Measurements from ENCODE around the gene CSNK1D. TPM values are rescaled to one million over a fixed set of nuclear protein-coding genes. Genes with fewer than 3 reads are reported as not detected.

CSNK1D gene
- total RNA-seq, 6 experiments from 2014 or later = 116 to 128 (median 118) TPM

- H3K36me3 Mint-ChIP-seq (ENCODE audit: low read depth) = no peaks in the 10 kb centered on the region
- no peak for DNase-seq
- no peak overlapping the region for H3K27ac Mint-ChIP-seq
These were observed 31.6 kb upstream of the CSNK1D start for GRCh38 chr17:82304826-82305726.

GRCh38 chr17:82303944-82304808 is 30.7 kb upstream of the CSNK1D start:
- Mint-ChIP-seq H3K27ac (no peak overlapping the region), H3K36me3 (ENCODE audit: low read depth) (no peaks in the 10 kb centered on the region), H3K9me3 (no peaks in the 10 kb centered on the region), H3K4me3 (no peak overlapping the region), H3K27me3 (ENCODE audit: insufficient read depth) (peaks cover 7% of the 10 kb centered on the region), H3K4me1 (ENCODE audit: low read depth) (peaks cover 4% of the 10 kb centered on the region)
- TF ChIP-seq CTCF (IDR thresholded peaks at IDR 0.05) = no peak
- DNase-seq = no peak

More at GRCh38 chr17:82304826-82305726, 31.6 kb upstream of the CSNK1D start:
- Mint-ChIP-seq H3K9me3 (no peaks in the 10 kb centered on the region), H3K4me1 (ENCODE audit: low read depth) (peaks cover 4% of the 10 kb centered on the region; the same call in 1 of the 2 replicates), H3K27me3 (ENCODE audit: insufficient read depth) (peaks cover 14% of the 10 kb centered on the region), H3K4me3 (no peak overlapping the region)
- no peak for TF ChIP-seq CTCF (IDR thresholded peaks at IDR 0.05)

GRCh38 chr17:82302991-82303943 is 29.8 kb upstream of the CSNK1D start:
- Mint-ChIP-seq H3K4me3 (no peak overlapping the region), H3K9me3 (no peaks in the 10 kb centered on the region), H3K27me3 (ENCODE audit: insufficient read depth) (no peaks in the 10 kb centered on the region), H3K27ac (no peak overlapping the region), H3K4me1 (ENCODE audit: low read depth) (peaks cover 9% of the 10 kb centered on the region), H3K36me3 (ENCODE audit: low read depth) (no peaks in the 10 kb centered on the region)
- DNase-seq = no peak
- no peak for TF ChIP-seq CTCF (IDR thresholded peaks at IDR 0.05)

- Mint-ChIP-seq H3K27me3 (ENCODE audit: insufficient read depth) (peaks cover 3% of the 10 kb centered on the region; the same call in 1 of the 2 replicates), H3K4me3 (no peak overlapping the region), H3K27ac (no peak overlapping the region), H3K9me3 (no peaks in the 10 kb centered on the region), H3K36me3 (ENCODE audit: low read depth) (no peaks in the 10 kb centered on the region), H3K4me1 (ENCODE audit: low read depth) (peaks cover 16% of the 10 kb centered on the region)
- no peak for DNase-seq
- TF ChIP-seq CTCF (IDR thresholded peaks at IDR 0.05) = no peak
These were observed 29.1 kb upstream of the CSNK1D start for GRCh38 chr17:82302568-82302963.

All from HFFc6 (cell line).